Spinal cord (tissue), 10 donors: ENCODE data around the gene MRPS18A. TPM values are rescaled to one million over a fixed set of nuclear protein-coding genes. Genes with fewer than 3 reads are reported as not detected.

Source experiments
- DNase-seq, 6 donors: peaks; one replicate each; pipeline versions ENCODE4 v3.0.0 to v3.0.0-alpha.2; 2013 to 2015; ENCODE audit warnings: low spot score in 6 of 6, low read depth in 4 of 6
- H3K27ac ChIP-seq: one replicate; pipeline ENCODE4 v1.5.1; 2013; ENCODE audit warnings: low read depth, low read length, control low read depth
- H3K27me3 ChIP-seq: one replicate; pipeline ENCODE4 v1.6.1; 2013; ENCODE audit warnings: low read length; ENCODE audit not compliant: control insufficient read depth, insufficient read depth
- H3K36me3 ChIP-seq: one replicate; pipeline ENCODE4 v1.6.1; 2013; ENCODE audit warnings: low read length; ENCODE audit not compliant: control insufficient read depth, insufficient read depth
- H3K4me1 ChIP-seq: one replicate; pipeline ENCODE4 v1.6.1; 2013; ENCODE audit warnings: low read length; ENCODE audit not compliant: control insufficient read depth, insufficient read depth
- H3K4me3 ChIP-seq: one replicate; pipeline ENCODE4 v1.5.1; 2013; ENCODE audit warnings: low read depth, low read length, control low read depth
- H3K9me3 ChIP-seq: one replicate; pipeline ENCODE4 v1.6.1; 2013; ENCODE audit warnings: low read length; ENCODE audit not compliant: control insufficient read depth, insufficient read depth
- WGBS: methylation state at CpG from one replicate; pipeline ENCODE4 v1.1.5; 2013; ENCODE audit warnings: missing lambda C conversion rate; ENCODE audit not compliant: insufficient coverage; 5-methylcytosine and 5-hydroxymethylcytosine counted together
- polyA plus RNA-seq, 2 donors: library from polyadenylated mRNA; unstranded; fragments of 120-200 nt; gene quantifications; one replicate each; pipeline ENCODE4 v1.2.1, GENCODE V29; 2013; ENCODE audit not compliant: insufficient read length in 2 of 2
- total RNA-seq, 2 donors: library from RNA; depleted of rRNA in 1 of 2; stranded (reverse); fragments of 120-200 nt in 1 of 2; fragments of >200 nt in 1 of 2; gene quantifications; one replicate each; pipeline versions ENCODE4 v1.2.3 to v1.2.4, GENCODE V29; 2013 to 2014
- donor health status: healthy.

Gene MRPS18A
- total and polyA plus RNA-seq, 4 donors = 24.1 to 56.6 (median 32.6) TPM

DNA sequence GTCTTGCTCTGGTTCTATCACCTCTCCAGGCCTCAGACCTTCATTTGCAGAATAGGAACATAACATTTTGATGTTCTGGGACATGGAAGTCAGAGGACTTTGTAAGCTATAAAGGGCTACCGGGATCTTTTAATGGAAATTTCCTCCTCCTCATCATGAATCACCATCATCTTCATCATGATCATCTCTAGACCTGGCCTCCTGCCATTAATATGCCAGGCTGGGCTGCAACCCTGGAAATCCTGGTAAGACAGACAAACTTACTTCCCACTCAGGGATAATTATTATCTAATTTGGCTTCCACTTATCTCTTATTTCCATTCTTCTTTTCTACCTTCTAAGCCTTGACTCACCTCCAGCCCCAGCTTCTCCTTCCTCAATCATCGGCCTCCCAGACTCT lies 41.0 kb upstream of the MRPS18A start:
- whole genome bisulfite sequencing = 80% methylated on average over 1 of the region's 2 CpGs
- DNase-seq = no peak
- Histone ChIP-seq H3K4me1 (peaks cover 5% of the 10 kb centered on the region), H3K9me3 (peaks cover 5% of the 10 kb centered on the region), H3K36me3 (no peaks in the 10 kb centered on the region), H3K27me3 (no peaks in the 10 kb centered on the region), H3K27ac (no peak overlapping the region), H3K4me3 (no peak overlapping the region)

DNA sequence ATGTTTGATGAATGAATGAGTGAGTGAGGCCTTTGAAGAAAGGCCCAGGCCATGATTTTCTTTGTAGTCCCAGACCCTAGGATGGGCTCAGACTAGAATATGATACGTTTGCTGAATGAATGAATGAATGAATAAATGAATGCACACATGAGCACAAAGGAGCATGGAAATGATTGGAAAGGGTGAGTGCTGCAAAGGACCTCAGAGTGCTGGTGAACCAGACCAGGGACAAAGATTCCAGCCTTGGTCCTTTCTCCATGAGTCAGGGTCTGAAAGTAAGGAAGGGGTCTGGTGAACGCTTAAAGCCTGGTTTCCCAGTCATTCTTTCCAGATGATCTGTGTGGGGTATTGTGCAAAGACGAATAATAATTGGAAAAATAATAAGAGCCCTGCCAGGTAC lies 40.0 kb upstream of the MRPS18A start:
- no peaks in the 10 kb centered on the region for H3K36me3 ChIP-seq
- WGBS = 64% methylated on average over 3 of the region's 3 CpGs
- peaks cover 5% of the 10 kb centered on the region for H3K4me1 ChIP-seq
- no peak for DNase-seq
- H3K27ac ChIP-seq = no peak overlapping the region
- H3K4me3 ChIP-seq = no peak overlapping the region
- peaks cover 5% of the 10 kb centered on the region for H3K9me3 ChIP-seq
- no peaks in the 10 kb centered on the region for H3K27me3 ChIP-seq

DNA sequence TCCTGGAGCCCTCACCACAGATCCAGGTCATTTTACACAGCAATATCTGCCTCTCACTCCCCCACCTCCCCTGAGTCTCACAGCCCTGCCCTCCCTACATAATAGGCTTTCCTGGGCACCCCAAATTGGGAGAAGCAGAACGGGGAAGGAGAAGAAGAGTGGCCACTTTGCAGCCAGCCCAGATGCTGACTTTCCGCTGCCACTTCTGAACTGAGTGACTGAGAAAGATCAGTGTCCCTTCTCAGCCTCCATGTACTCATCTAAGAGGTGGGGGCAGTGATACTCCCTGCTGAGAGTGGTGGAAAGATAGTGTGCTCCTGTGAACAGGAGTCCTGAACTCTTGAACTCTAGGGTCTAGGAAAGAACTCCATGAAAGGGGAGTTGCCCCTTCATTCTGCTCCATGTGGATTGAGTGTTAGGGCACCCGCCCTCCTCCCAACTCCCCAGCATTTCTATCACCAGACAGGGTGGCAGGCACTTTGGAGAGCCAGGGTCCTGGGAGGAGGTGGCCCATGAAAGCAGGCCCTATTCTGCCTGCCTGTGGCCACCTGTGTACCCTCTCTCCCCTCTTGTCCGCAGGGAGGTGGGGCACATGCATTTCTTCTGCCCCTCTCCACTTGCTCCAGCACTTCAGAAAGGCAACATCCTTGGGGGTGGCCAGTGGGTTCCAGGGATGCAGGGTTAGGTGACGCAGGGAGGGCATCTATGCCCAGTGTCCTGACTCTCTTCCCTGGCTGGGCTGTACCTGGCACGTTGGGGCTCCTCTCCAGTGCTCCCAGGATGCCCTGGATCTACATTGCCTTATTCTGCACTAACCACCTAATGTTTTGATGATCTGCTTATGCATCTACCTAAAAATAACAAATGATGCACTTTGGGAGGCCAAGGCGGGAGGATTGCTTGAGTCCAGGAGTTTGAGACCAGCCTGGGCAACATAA lies 38.3 kb upstream of the MRPS18A start:
- Histone ChIP-seq H3K27me3 (no peaks in the 10 kb centered on the region), H3K9me3 (peaks cover under 1% of the 10 kb centered on the region), H3K4me1 (peaks cover 5% of the 10 kb centered on the region), H3K27ac (no peak overlapping the region), H3K36me3 (no peaks in the 10 kb centered on the region), H3K4me3 (no peak overlapping the region)
- DNase-seq = no peak
- 85% methylated on average over 6 of the region's 7 CpGs for WGBS

DNA sequence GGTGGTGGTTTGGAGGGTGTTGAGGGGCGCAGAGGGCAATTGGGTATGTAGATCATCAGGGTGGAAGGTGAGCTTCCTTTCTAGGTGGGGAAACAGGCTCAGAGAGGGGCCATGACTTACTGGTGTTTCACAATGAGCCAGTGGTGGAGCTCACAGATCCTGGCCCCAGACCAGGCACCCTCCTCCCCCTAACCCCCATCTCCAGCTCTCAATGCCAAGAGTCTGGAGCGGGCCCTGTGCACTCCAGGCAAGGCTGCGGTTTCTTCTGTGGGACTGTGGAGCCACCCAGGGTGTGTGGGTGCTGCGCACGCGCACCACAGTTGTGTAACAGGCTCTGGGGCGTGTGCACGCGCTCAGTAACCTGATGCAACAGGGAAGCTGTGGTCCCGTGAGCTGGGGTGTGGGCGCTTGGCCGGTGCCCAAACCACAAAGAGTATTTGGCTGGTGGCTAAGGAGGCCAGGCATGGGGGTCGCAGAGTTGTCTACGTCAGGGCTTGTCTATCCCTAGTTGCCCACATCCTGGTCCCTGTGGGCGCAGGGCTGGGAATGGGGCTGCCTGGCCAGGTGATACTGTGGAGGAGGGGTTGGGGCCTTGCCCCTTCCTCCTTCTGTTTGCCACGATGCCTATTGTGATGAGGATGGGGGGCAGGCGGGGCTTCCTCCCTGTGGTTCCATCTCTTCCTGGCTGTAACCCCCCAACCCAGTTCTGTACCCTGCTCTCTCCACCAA lies 37.5 kb upstream of the MRPS18A start:
- peaks cover 5% of the 10 kb centered on the region for H3K4me1 ChIP-seq
- no peaks in the 10 kb centered on the region for H3K9me3 ChIP-seq
- H3K27me3 ChIP-seq = no peaks in the 10 kb centered on the region
- WGBS = 65% methylated on average over 14 of the region's 17 CpGs
- H3K36me3 ChIP-seq = no peaks in the 10 kb centered on the region
- no peak overlapping the region for H3K27ac ChIP-seq
- no peak for DNase-seq
- H3K4me3 ChIP-seq = no peak overlapping the region

DNA sequence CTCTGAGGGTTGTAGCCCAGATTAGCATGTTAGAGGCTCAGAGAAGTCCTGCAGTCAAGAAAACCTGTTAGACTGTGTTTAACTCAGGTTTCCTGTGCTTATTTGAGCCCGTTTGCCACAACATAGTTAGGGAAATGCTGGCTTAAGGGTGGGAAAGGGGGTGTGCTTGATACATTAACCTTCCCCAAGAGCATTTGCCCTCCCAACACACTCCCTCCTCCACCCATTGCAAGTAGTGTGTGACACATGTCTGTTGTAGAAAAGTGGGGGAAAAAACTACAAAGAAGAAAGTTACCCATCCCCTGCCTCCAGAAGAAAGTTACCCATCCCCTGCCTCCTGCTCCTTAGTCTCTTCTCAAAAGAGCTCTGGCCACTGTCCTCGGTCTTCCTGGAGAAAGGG lies 36.8 kb upstream of the MRPS18A start:
- Histone ChIP-seq H3K4me1 (peaks cover 5% of the 10 kb centered on the region), H3K27ac (no peak overlapping the region), H3K4me3 (no peak overlapping the region), H3K27me3 (no peaks in the 10 kb centered on the region), H3K36me3 (no peaks in the 10 kb centered on the region), H3K9me3 (no peaks in the 10 kb centered on the region)
- no peak for DNase-seq
- no CpG with 5 or more reads among the region's 2 CpGs for WGBS

DNA sequence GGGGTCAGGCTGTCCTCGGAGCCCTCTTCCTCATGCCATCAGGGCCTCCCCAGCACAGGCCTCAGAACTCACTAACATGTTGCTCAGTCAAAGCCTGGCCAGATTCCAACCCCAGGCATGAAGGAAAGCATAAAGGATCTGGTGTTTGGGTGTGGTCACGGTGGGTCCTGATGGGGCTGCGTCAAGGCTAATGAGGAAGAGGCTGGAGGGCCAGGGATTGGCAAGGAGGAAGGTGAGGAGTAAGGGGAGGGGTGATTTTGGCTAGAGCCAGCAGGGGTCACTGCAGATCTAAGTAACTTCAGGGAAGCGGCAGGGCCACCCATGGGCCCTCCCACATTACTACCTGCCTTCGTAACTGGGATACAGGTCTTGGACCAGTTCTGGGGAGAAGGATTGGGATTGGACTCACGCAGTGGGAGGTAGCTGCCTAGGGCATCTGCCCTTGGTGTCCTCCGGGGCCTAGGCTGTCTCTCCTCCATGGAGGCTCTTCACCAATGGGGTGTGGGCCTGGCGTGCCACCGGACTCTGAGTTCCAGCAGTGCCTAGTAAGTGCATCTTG lies 36.2 kb upstream of the MRPS18A start:
- Histone ChIP-seq H3K9me3 (no peaks in the 10 kb centered on the region), H3K36me3 (no peaks in the 10 kb centered on the region), H3K27me3 (no peaks in the 10 kb centered on the region), H3K4me3 (no peak overlapping the region), H3K27ac (no peak overlapping the region), H3K4me1 (peaks cover 5% of the 10 kb centered on the region)
- no peak for DNase-seq
- WGBS = 73% methylated on average over 4 of the region's 9 CpGs

DNA sequence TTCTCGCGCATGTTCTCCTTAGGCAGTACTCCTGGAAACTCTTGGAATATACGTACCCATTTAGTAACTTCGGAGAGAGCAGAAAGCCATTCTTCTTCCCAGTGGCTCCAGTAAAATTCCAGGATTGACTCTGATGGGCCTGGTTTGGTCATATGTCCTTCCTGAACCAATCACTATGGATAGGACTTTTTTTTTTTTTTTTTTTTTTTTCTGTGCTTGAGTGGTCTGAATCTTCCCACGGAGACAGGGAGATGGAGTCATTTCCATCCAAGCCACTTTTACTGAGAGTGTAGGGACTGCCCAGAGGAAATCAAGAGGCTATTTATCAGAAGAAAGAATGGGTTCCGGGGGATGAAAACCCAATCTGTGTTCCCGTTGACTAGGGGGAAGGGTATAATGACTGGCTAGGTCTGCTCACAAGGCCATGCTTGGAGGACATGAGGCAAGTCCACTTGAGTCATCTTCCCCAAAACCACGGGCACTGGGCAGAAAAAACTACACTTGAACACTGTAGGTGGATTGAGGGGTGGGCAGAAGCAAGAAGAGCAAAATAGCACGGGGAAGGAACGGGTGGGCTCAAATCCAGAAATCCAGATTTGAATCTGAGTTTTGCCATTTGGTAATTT lies 35.4 kb upstream of the MRPS18A start:
- Histone ChIP-seq H3K4me3 (no peak overlapping the region), H3K9me3 (no peaks in the 10 kb centered on the region), H3K4me1 (peaks cover 5% of the 10 kb centered on the region), H3K36me3 (no peaks in the 10 kb centered on the region), H3K27me3 (no peaks in the 10 kb centered on the region), H3K27ac (no peak overlapping the region)
- WGBS = 92% methylated on average over 6 of the region's 10 CpGs
- DNase-seq = no peak

DNA sequence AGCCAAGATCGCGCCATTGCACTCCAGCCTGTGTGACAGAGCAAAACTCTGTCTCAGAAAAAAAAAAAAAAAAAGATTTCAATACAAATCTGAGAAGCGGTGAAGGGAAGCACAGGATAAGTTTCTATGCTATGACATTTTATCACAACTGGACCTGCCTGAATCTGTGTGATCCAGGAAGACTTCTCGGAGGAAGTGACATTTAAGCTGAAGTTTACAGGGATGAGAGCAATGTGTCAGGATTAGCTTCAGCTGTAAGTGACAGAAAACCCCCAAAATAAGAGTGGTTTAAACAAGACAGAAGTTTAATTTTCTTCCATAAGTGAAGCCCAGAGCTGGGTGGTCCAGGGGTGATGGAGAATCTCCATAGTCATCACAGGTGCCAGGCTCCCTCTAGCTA lies 33.4 kb upstream of the MRPS18A start:
- DNase-seq = no peak
- H3K36me3 ChIP-seq = no peaks in the 10 kb centered on the region
- no peak overlapping the region for H3K27ac ChIP-seq
- 100% methylated on average over 1 of the region's 4 CpGs for WGBS
- peaks cover 21% of the 10 kb centered on the region for H3K4me1 ChIP-seq
- no peaks in the 10 kb centered on the region for H3K9me3 ChIP-seq
- H3K4me3 ChIP-seq = no peak overlapping the region
- H3K27me3 ChIP-seq = no peaks in the 10 kb centered on the region

DNA sequence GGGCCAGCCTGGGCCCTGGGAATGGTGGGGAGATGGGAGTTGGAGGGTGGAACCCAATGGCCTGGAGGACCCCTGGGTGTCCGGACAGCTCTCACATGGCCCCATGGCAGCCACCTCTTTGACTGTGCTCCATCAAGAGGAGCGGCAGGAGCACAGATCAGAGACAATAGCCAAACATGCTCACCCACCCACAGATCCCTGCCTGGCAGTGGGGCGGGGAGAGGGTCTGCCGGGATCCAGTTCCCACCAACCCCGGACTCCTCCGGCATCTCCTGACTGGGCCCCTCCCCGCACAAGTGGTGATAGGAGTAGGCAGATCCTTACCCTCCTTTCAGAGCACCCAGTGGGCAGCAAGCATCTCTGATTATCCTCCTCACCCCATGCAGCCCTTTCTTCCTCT lies 31.9 kb upstream of the MRPS18A start:
- no peak overlapping the region for H3K27ac ChIP-seq
- peaks cover 27% of the 10 kb centered on the region for H3K4me1 ChIP-seq
- no peaks in the 10 kb centered on the region for H3K27me3 ChIP-seq
- no peak overlapping the region for H3K4me3 ChIP-seq
- no peaks in the 10 kb centered on the region for H3K9me3 ChIP-seq
- no peak for DNase-seq
- no peaks in the 10 kb centered on the region for H3K36me3 ChIP-seq
- 100% methylated on average over 1 of the region's 7 CpGs for WGBS
